Measurements from ENCODE around the gene FDX1. TPM values are rescaled to one million over a fixed set of nuclear protein-coding genes. Genes with fewer than 3 reads are reported as not detected.
A peak's percentile ranks its signal among the peaks of the same experiment; 100 is the strongest.

Gene FDX1
- total RNA-seq, 5 donors from 2014 or later (not counting 1 experiment from before 2014, with no cell fraction given), result 9.1 to 12.5 (median 10.1) TPM

DNA sequence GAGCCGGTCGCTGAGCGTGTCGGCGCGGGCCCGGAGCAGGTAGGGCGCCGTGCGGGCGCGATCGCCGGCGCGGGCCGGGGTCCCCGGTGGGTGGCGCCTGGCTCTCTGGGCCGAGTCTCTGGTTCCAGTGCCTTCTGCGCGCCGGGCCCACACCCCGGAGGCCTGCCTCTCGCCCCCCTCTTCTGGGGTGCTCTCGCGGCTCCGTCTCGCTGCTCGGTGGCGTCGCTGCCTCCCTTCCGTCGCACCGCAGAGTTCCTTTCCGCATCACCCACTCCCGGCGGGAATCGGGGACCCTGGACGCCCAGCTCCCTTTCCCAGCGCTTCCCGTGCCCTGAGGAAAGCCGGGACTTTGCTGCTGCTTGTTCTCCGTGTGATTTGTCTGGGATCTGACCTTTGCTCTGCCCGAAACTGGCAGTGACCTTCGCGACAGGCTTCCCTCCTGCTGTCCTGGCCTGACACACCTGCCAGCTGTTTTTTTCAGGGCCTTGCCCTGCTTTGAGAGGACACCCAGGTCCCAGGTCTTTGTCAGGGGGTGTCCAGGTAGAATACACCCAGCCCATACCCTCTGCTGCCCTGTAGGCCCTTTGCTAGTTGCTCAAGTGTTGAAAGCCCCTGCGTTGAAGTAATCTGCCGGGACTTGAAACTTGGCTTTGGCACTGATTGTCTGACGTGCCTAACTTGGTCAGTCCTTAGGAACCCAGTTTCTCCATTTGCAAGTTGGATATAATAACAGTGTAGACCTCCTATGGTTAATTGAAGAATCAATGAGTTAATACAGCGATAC lies 711 bp downstream of the FDX1 start:
- Histone ChIP-seq H3K27me3 (replicated peaks in 1 of 2; ENCODE audit: control insufficient read depth in 2 of 2, extremely low read depth in 1 of 2, insufficient read depth in 2 of 2, low read length in 1 of 2) (no peaks in the 10 kb centered on the region), H3K36me3 (ENCODE audit: control insufficient read depth in 2 of 2, extremely low read depth in 1 of 2, insufficient read depth in 1 of 2, low read length in 1 of 2) (no peaks in the 10 kb centered on the region), H3K27ac (ENCODE audit: low read length) (peak overlapping the region; percentile 68), H3K4me1 (ENCODE audit: control insufficient read depth in 1 of 2, extremely low read depth in 1 of 2, insufficient read depth in 2 of 2, low read length in 2 of 2) (peaks cover 25% of the 10 kb centered on the region in 2 experiments), H3K9me3 (no peaks in the 10 kb centered on the region), H3K4me3 (ENCODE audit: control insufficient read depth in 1 of 2, extremely low read depth in 1 of 2, low read length in 1 of 2) (peak overlapping the region; percentile 68 to 88)
- H3K9me3 Mint-ChIP-seq, result no peaks in the 10 kb centered on the region
- no peaks in the 10 kb centered on the region for H3K27me3 Mint-ChIP-seq
- ChIA-PET POLR2A (no interaction called here), CTCF (interaction anchor here (0.8 to 7.6 kb wide), 8 partner anchors 8 to 229 kb away, joined by 3 to 119 read pairs (median 4); no protein-coding TSS in a partner anchor)
- DNase-seq (peak in 28 of 35 experiments; percentile 4 to 64 (median 30)), ATAC-seq (replicated peaks in 1 of 4) (peak; percentile 46 to 62 (median 58))
- H3K36me3 Mint-ChIP-seq, result no peaks in the 10 kb centered on the region
- peak overlapping the region; percentile 97 to 100 (median 98) for H3K4me3 Mint-ChIP-seq
- H3K4me1 Mint-ChIP-seq, result peaks cover 49 to 53% (median 50%) of the 10 kb centered on the region in 3 donors
- H3K27ac Mint-ChIP-seq, result peak overlapping the region; percentile 96 to 97
- under 1% methylated on average over 51 of the region's 51 CpGs for WGBS (ENCODE audit: insufficient coverage)

DNA sequence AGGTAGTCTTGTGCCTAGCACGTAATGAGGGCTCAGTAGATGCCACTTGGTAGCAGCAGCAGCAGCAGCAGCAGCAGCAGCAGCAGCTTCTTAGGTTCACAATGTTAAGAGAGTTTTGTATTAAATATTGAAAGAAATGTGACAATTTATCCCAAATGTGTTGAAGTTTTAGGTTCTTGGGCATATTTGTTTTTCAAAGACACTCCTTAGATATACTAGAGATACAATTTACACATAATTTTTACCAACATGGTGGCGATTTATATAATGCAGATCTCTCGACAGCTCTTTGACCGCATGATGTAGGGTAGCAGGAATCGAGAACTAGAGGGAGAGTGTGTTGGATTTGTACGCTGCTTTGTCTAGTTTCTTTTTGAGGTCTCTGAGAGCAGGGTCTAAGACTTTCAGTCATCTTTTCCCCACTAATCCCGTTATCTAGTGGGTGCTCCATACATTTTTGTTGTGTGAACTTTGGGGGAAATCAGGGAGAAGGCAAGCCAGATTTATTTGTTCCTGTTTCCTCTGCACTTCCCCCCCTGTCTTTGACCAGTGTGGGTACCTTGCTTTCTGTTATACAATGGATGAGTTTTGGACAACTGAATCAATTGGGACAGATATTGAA lies 1.4 kb downstream of the FDX1 start:
- peaks cover 0 to 2% of the 10 kb centered on the region in 2 donors for H3K36me3 ChIP-seq (ENCODE audit: control insufficient read depth in 2 of 2, extremely low read depth in 1 of 2, insufficient read depth in 1 of 2, low read length in 1 of 2)
- peak overlapping the region; percentile 68 for H3K27ac ChIP-seq (ENCODE audit: low read length)
- CTCF ChIA-PET, result interaction anchor here (0.5 to 7.6 kb wide), 8 partner anchors 8 to 265 kb away, joined by 3 to 119 read pairs (median 4); no protein-coding TSS in a partner anchor
- H3K27ac Mint-ChIP-seq, result peak overlapping the region; percentile 96 to 97
- no peaks in the 10 kb centered on the region for H3K27me3 Mint-ChIP-seq
- POLR2A ChIA-PET, result no interaction called here
- peak overlapping the region; percentile 97 to 100 (median 98) for H3K4me3 Mint-ChIP-seq
- H3K9me3 Mint-ChIP-seq, result no peaks in the 10 kb centered on the region
- no peaks in the 10 kb centered on the region for H3K36me3 Mint-ChIP-seq
- H3K4me1 Mint-ChIP-seq, result peaks cover 51 to 54% (median 53%) of the 10 kb centered on the region in 3 donors
- H3K4me1 ChIP-seq (ENCODE audit: control insufficient read depth in 1 of 2, extremely low read depth in 1 of 2, insufficient read depth in 2 of 2, low read length in 2 of 2), result peaks cover 25 to 27% of the 10 kb centered on the region in 2 experiments
- 0% methylated on average over 1 of the region's 7 CpGs for WGBS (ENCODE audit: insufficient coverage)
- ATAC-seq (replicated peaks in 1 of 4) (peak in 1 of 4 experiments; percentile 30), DNase-seq (peak in 6 of 35 experiments; percentile 1 to 44 (median 7))
- no peaks in the 10 kb centered on the region for H3K27me3 ChIP-seq (replicated peaks in 1 of 2; ENCODE audit: control insufficient read depth in 2 of 2, extremely low read depth in 1 of 2, insufficient read depth in 2 of 2, low read length in 1 of 2)
- no peaks in the 10 kb centered on the region for H3K9me3 ChIP-seq
- peak overlapping the region; percentile 68 to 88 for H3K4me3 ChIP-seq (ENCODE audit: control insufficient read depth in 1 of 2, extremely low read depth in 1 of 2, low read length in 1 of 2)

DNA sequence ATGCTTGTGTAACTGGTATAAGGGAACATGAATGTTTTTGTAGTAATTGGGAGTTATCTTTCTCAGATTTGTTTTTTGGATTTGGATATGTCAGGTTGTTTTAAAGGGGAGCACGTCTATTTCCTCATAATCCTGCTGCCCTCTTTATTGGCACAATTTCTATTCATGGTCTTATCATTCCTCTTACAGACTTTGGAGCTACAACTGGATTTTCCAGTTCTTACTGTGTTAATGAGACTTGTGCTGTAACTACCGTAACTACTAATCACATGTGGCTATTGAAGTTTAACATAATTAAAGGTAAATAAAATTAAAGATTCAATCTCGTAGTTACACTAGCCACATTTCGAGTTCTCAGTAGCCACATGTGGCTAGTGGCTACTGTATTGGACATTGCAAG lies 1.9 kb downstream of the FDX1 start:
- peaks cover 25 to 27% of the 10 kb centered on the region in 2 experiments for H3K4me1 ChIP-seq (ENCODE audit: control insufficient read depth in 1 of 2, extremely low read depth in 1 of 2, insufficient read depth in 2 of 2, low read length in 2 of 2)
- ATAC-seq (replicated peaks in 1 of 4), result no peak
- Mint-ChIP-seq H3K9me3 (no peaks in the 10 kb centered on the region), H3K4me1 (peaks cover 53 to 57% (median 55%) of the 10 kb centered on the region in 3 donors), H3K27ac (peak overlapping the region; percentile 96 to 97), H3K4me3 (peak overlapping the region; percentile 97 to 100 (median 98)), H3K27me3 (no peaks in the 10 kb centered on the region), H3K36me3 (no peaks in the 10 kb centered on the region)
- CTCF ChIA-PET, result interaction anchor here (0.6 to 7.6 kb wide), 6 partner anchors 8 to 230 kb away, joined by 3 to 119 read pairs (median 3); no protein-coding TSS in a partner anchor
- H3K27ac ChIP-seq (ENCODE audit: low read length), result no peak overlapping the region
- POLR2A ChIA-PET, result no interaction called here
- no peak for DNase-seq
- no peaks in the 10 kb centered on the region for H3K9me3 ChIP-seq
- H3K4me3 ChIP-seq (ENCODE audit: control insufficient read depth in 1 of 2, extremely low read depth in 1 of 2, low read length in 1 of 2), result peak overlapping the region in 1 of 2 donors; percentile 68
- H3K36me3 ChIP-seq (ENCODE audit: control insufficient read depth in 2 of 2, extremely low read depth in 1 of 2, insufficient read depth in 1 of 2, low read length in 1 of 2), result peaks cover 0 to 4% of the 10 kb centered on the region in 2 donors
- WGBS (ENCODE audit: insufficient coverage), result 80% methylated on average over 1 of the region's 4 CpGs
- no peaks in the 10 kb centered on the region for H3K27me3 ChIP-seq (replicated peaks in 1 of 2; ENCODE audit: control insufficient read depth in 2 of 2, extremely low read depth in 1 of 2, insufficient read depth in 2 of 2, low read length in 1 of 2)

DNA sequence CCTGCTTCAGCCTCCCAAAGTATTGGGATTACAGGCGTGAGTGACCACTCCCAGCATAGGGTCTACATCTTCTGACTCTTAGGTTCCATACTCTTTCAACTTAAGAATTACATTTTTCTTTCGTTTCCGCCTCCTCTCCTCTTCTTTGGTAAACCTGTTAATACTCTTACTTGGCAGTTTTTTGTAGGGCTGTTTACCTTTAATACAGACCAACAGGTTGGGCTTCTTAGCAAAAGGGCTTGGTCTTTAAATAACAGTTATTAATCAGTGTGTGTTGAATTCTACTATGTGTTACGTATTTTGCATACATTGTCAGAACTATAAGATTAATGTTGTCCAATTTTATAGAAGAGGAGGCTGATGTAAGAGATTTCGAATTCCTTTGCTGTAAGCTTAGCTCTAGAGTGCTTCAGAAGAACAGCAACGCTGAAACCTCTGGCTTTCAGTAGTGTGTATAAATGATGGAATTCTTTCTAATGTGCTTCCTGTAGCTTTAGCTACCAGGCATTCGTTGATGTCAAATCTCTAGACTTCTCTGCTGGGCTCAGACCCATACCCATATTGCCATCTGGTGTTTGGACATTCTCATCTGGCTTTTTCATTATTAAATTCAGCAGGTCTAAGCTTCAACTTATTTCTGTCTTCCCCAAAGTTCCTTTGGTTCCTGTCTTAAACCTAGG lies 3.1 kb downstream of the FDX1 start:
- POLR2A ChIA-PET, result no interaction called here
- CTCF ChIA-PET, result interaction anchor here (0.5 to 7.6 kb wide), 14 partner anchors 12 to 232 kb away, joined by 3 to 119 read pairs (median 3); no protein-coding TSS in a partner anchor
- ATAC-seq (replicated peaks in 1 of 4), result no peak
- Histone ChIP-seq H3K4me3 (ENCODE audit: control insufficient read depth in 1 of 2, extremely low read depth in 1 of 2, low read length in 1 of 2) (no peak overlapping the region), H3K9me3 (no peaks in the 10 kb centered on the region), H3K4me1 (ENCODE audit: control insufficient read depth in 1 of 2, extremely low read depth in 1 of 2, insufficient read depth in 2 of 2, low read length in 2 of 2) (peaks cover 25 to 27% of the 10 kb centered on the region in 2 experiments), H3K27ac (ENCODE audit: low read length) (no peak overlapping the region), H3K27me3 (replicated peaks in 1 of 2; ENCODE audit: control insufficient read depth in 2 of 2, extremely low read depth in 1 of 2, insufficient read depth in 2 of 2, low read length in 1 of 2) (no peaks in the 10 kb centered on the region), H3K36me3 (ENCODE audit: control insufficient read depth in 2 of 2, extremely low read depth in 1 of 2, insufficient read depth in 1 of 2, low read length in 1 of 2) (peaks cover 0 to 15% of the 10 kb centered on the region in 2 donors)
- peaks cover 7% of the 10 kb centered on the region for H3K36me3 Mint-ChIP-seq
- peak overlapping the region in 2 of 3 donors; percentile 1 to 100 for H3K4me3 Mint-ChIP-seq
- H3K9me3 Mint-ChIP-seq, result no peaks in the 10 kb centered on the region
- H3K27me3 Mint-ChIP-seq, result no peaks in the 10 kb centered on the region
- H3K4me1 Mint-ChIP-seq, result peaks cover 60 to 68% (median 61%) of the 10 kb centered on the region in 3 donors
- peak overlapping the region in 1 of 2 donors; percentile 78 for H3K27ac Mint-ChIP-seq
- DNase-seq, result peak in 1 of 35 experiments; percentile 17
- WGBS (ENCODE audit: insufficient coverage), result 100% methylated on average over 2 of the region's 7 CpGs

DNA sequence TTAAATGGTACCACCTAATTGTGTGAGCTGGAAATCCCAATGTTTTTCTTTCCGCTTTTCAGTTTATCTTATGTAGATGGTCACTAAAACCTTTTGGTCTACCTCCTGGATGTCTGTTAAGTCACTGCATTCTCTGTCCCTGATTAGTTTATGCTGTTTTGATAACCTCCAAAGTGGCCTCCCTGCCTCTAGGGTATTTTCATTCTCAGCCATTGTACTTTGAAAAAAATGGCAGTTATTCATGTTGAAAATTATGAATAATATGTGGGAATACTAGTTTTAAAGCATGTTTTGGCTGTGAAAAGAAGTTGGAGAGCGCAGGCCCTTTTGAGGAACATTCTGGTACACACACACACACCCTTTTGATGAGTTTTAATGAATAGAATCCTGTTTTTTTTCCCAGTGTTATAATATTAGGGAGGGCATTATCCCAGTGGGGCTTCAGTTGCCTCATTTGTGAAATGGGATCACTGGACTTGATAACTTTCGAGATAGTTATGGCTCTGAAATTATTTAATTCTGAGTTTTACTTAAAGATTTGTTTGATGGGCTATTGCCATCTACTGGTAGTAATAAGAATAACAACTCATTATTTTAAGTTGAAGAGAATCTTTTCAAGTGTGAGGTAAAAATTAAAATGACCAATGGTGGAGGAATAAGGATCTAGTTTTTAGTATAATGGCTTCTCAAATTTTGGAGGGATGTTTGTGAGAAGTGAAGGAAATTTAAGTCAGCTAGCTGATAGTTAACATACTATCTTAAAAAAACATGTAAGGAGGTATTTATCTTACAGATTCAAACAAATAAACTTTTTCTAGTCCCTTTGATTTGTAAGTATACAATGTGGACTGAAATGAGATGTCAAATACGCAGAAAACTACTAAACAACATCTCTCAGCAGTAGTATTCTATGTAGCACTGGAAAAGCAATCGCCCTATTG lies 3.9 kb downstream of the FDX1 start:
- Histone ChIP-seq H3K9me3 (no peaks in the 10 kb centered on the region), H3K4me1 (ENCODE audit: control insufficient read depth in 1 of 2, extremely low read depth in 1 of 2, insufficient read depth in 2 of 2, low read length in 2 of 2) (peaks cover 25% of the 10 kb centered on the region in 2 experiments), H3K36me3 (ENCODE audit: control insufficient read depth in 2 of 2, extremely low read depth in 1 of 2, insufficient read depth in 1 of 2, low read length in 1 of 2) (peaks cover 0 to 22% of the 10 kb centered on the region in 2 donors), H3K27me3 (replicated peaks in 1 of 2; ENCODE audit: control insufficient read depth in 2 of 2, extremely low read depth in 1 of 2, insufficient read depth in 2 of 2, low read length in 1 of 2) (no peaks in the 10 kb centered on the region), H3K27ac (ENCODE audit: low read length) (no peak overlapping the region), H3K4me3 (ENCODE audit: control insufficient read depth in 1 of 2, extremely low read depth in 1 of 2, low read length in 1 of 2) (no peak overlapping the region)
- CTCF ChIA-PET, result interaction anchor here (0.5 to 7.6 kb wide), 23 partner anchors 12 to 1943 kb away, joined by 3 to 119 read pairs (median 5); no protein-coding TSS in a partner anchor
- 100% methylated on average over 1 of the region's 5 CpGs for whole genome bisulfite sequencing (ENCODE audit: insufficient coverage)
- H3K4me1 Mint-ChIP-seq, result peaks cover 58 to 68% (median 63%) of the 10 kb centered on the region in 3 donors
- peaks cover 12% of the 10 kb centered on the region for H3K36me3 Mint-ChIP-seq
- H3K27ac Mint-ChIP-seq, result peak overlapping the region; percentile 47 to 78
- H3K4me3 Mint-ChIP-seq, result no peak overlapping the region
- POLR2A ChIA-PET, result interaction anchor here in 1 of 2 donors (0.6 kb wide), 1 partner anchor 1734 kb away, joined by 3 read pairs; no protein-coding TSS in a partner anchor
- H3K27me3 Mint-ChIP-seq, result no peaks in the 10 kb centered on the region
- DNase-seq, result peak in 1 of 35 experiments; percentile 53
- no peak for ATAC-seq (replicated peaks in 1 of 4)
- no peaks in the 10 kb centered on the region for H3K9me3 Mint-ChIP-seq
